DOHH2 (cell line): Measurements from ENCODE around the gene PRKCH.
A peak's percentile ranks its signal among the peaks of the same experiment; 100 is the strongest.

Source experiments
- H3F3A ChIP-seq: fragments of 200-600 bp; sonication (generic), shearing (Covaris generic); 2 replicates; pipeline ENCODE4 v1.6.0; 2016; ENCODE audit warnings: antibody characterized with exemption, mild to moderate bottlenecking; ENCODE audit not compliant: control insufficient read depth, insufficient read depth
- H3K27ac ChIP-seq: fragments of 200-600 bp; sonication (generic); 2 replicates; pipeline ENCODE4 v1.5.1; 2014; ENCODE audit warnings: low read depth, mild to moderate bottlenecking, low read length, moderate library complexity
- H3K27me3 ChIP-seq: fragments of 200-600 bp; sonication (generic); 2 replicates; pipeline ENCODE4 v1.6.1; 2014; ENCODE audit warnings: mild to moderate bottlenecking, low read length, mixed read lengths; ENCODE audit not compliant: control insufficient read depth
- H3K36me3 ChIP-seq: fragments of 200-600 bp; sonication (generic); 2 replicates; pipeline ENCODE4 v1.6.1; 2014; ENCODE audit warnings: mild to moderate bottlenecking, low read length, moderate library complexity, mixed read lengths; ENCODE audit not compliant: control insufficient read depth
- H3K4me1 ChIP-seq: fragments of 200-600 bp; sonication (generic); 2 replicates; pipeline ENCODE4 v1.6.1; 2014; ENCODE audit warnings: mild to moderate bottlenecking, low read length, mixed read lengths; ENCODE audit not compliant: control insufficient read depth
- H3K4me2 ChIP-seq: fragments of 200-600 bp; sonication (generic); 2 replicates; pipeline ENCODE4 v1.6.0; 2014; ENCODE audit warnings: mild to moderate bottlenecking, low read length, moderate library complexity
- H3K4me3 ChIP-seq: fragments of 200-600 bp; sonication (generic); 2 replicates; pipeline ENCODE4 v1.5.1; 2014; ENCODE audit warnings: mild to moderate bottlenecking, low read length, mixed read lengths
- H3K79me2 ChIP-seq: fragments of 200-600 bp; sonication (generic); 2 replicates; pipeline ENCODE4 v1.6.1; 2014; ENCODE audit warnings: mild to moderate bottlenecking, low read length, mixed read lengths; ENCODE audit not compliant: control insufficient read depth
- H3K9me2 ChIP-seq: fragments of 200-600 bp; sonication (generic); replicated peaks from 2 replicates; pipeline ENCODE4 v1.6.1; 2014; ENCODE audit warnings: mild to moderate bottlenecking, low read length, mixed read lengths; ENCODE audit not compliant: control insufficient read depth
- H3K9me3 ChIP-seq: fragments of 200-600 bp; sonication (generic); 2 replicates; pipeline ENCODE4 v1.6.1; 2014; ENCODE audit warnings: antibody characterized with exemption, low read length, mixed read lengths; ENCODE audit not compliant: control insufficient read depth, insufficient read depth
- H4K20me1 ChIP-seq: fragments of 200-600 bp; sonication (generic); 2 replicates; pipeline ENCODE4 v1.6.0; 2014; ENCODE audit warnings: low read depth, mild to moderate bottlenecking, antibody characterized with exemption, low read length, moderate library complexity; ENCODE audit not compliant: control insufficient read depth, insufficient read depth
- EZH2phosphoT487 ChIP-seq: fragments of 200-600 bp; sonication (generic); IDR thresholded peaks from 2 replicates; pipeline ENCODE4 v1.6.1; 2017; ENCODE audit warnings: borderline replicate concordance, mild to moderate bottlenecking, antibody characterized with exemption, low read length, moderate library complexity, mixed read lengths
- TF ChIP-seq, protein P1 (sequence below): fragments of 200-600 bp; sonication (generic); IDR thresholded peaks from one replicate; pipeline ENCODE4 v1.5.1; 2014; ENCODE audit warnings: antibody characterized with exemption, mild to moderate bottlenecking, low read depth, low read length; ENCODE audit not compliant: poor library complexity, severe bottlenecking

Gene PRKCH

DNA sequence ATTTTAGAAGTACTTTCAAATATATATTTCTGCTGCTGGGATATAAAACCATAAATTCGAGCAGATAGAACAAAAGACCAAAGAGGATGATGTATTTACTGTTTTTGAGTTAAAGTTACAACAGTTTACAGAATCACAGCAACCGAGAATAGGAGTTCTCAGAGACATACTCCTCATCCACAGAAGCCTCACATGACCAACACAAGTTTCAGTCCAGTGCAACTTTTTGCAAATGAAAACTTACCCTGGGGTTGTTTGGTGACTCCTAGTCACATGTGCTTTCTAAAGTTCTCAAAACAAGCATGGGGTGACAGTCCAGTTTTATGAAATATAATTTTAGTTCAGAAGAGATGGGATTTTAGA, 117.1 kb downstream of the PRKCH start:
- Histone ChIP-seq H3K27ac (no peak overlapping the region), H3K4me3 (no peak overlapping the region)
- no peak for TF ChIP-seq EZH2phosphoT487
- TF ChIP-seq, protein P1, sequence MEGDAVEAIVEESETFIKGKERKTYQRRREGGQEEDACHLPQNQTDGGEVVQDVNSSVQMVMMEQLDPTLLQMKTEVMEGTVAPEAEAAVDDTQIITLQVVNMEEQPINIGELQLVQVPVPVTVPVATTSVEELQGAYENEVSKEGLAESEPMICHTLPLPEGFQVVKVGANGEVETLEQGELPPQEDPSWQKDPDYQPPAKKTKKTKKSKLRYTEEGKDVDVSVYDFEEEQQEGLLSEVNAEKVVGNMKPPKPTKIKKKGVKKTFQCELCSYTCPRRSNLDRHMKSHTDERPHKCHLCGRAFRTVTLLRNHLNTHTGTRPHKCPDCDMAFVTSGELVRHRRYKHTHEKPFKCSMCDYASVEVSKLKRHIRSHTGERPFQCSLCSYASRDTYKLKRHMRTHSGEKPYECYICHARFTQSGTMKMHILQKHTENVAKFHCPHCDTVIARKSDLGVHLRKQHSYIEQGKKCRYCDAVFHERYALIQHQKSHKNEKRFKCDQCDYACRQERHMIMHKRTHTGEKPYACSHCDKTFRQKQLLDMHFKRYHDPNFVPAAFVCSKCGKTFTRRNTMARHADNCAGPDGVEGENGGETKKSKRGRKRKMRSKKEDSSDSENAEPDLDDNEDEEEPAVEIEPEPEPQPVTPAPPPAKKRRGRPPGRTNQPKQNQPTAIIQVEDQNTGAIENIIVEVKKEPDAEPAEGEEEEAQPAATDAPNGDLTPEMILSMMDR: no peak

DNA sequence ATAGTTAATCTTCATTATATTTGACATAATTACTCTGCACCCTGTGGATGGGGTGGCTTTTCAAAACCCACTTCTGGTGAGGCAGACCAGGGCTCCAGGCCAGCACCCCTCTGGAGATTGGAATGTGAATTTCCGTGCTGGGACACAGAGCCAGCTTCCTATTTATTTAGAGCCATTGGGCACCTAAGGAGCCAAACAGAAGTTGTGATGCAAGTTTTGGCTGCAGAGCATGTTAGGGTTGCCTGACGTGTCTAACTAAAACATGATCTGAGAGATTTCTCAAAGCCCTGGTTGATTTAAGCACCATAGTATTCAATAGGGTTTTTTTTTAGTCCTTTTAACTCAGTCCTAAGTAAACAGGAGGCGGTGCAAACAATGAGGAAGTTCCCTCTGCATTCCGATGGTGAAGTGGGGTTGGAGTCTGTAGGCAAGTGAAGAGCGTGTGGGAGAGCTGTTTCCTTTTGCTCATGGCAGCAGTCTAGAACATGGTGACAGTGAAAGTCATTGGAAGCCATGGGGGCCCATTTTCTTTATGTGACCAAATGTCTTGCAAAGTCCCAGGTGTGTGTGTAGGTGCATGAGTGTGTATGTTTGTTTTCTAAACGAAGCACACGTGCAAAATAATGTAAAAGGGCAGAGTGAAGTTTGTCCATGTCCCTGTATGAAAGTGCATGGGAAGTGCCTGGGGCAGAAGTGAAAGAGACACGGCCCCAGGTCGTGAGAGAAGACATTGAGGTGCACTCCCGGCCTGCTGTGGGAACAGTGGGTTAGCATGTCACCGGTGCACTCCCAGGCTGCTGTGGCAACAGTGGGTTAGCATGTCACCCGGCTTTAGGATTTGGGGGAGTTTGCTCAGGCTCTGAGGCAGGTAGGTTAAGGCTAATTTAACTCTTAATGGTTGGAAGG, 117.7 kb downstream of the PRKCH start:
- no peaks in the 10 kb centered on the region for H3K27me3 ChIP-seq
- H4K20me1 ChIP-seq: no peaks in the 10 kb centered on the region
- H3K4me3 ChIP-seq: no peak overlapping the region
- H3F3A ChIP-seq: no peaks in the 10 kb centered on the region
- H3K4me1 ChIP-seq: peaks cover 10% of the 10 kb centered on the region
- no peaks in the 10 kb centered on the region for H3K9me3 ChIP-seq
- no peaks in the 10 kb centered on the region for H3K9me2 ChIP-seq
- no peak overlapping the region for H3K27ac ChIP-seq
- no peaks in the 10 kb centered on the region for H3K79me2 ChIP-seq
- H3K36me3 ChIP-seq: no peaks in the 10 kb centered on the region
- H3K4me2 ChIP-seq: 0 out of 2 replicates have a peak overlapping the region, but pooled peaks have one; percentile 5
- TF ChIP-seq EZH2phosphoT487: no peak
- TF ChIP-seq, protein P1: no peak

More for the DNA sequence above, 117.1 kb downstream of the PRKCH start:
- no peaks in the 10 kb centered on the region for H3K9me2 ChIP-seq
- H3K36me3 ChIP-seq: no peaks in the 10 kb centered on the region
- H3K4me1 ChIP-seq: 0 out of 2 replicates have a peak, but pooled peaks cover 6% of the 10 kb centered on the region
- no peaks in the 10 kb centered on the region for H3K79me2 ChIP-seq
- no peaks in the 10 kb centered on the region for H4K20me1 ChIP-seq
- no peak overlapping the region for H3K4me2 ChIP-seq
- no peaks in the 10 kb centered on the region for H3F3A ChIP-seq
- H3K9me3 ChIP-seq: no peaks in the 10 kb centered on the region
- no peaks in the 10 kb centered on the region for H3K27me3 ChIP-seq

- Histone ChIP-seq H3K4me1 (peaks cover 13% of the 10 kb centered on the region), H4K20me1 (no peaks in the 10 kb centered on the region), H3K4me3 (no peak overlapping the region), H3K79me2 (no peaks in the 10 kb centered on the region), H3K27ac (no peak overlapping the region), H3K9me2 (no peaks in the 10 kb centered on the region), H3K27me3 (no peaks in the 10 kb centered on the region), H3K9me3 (no peaks in the 10 kb centered on the region), H3K36me3 (no peaks in the 10 kb centered on the region), H3K4me2 (0 out of 2 replicates have a peak overlapping the region, but pooled peaks have one; percentile 5), H3F3A (no peaks in the 10 kb centered on the region)
- TF ChIP-seq EZH2phosphoT487: no peak
- TF ChIP-seq, protein P1: no peak
Measured at GRCh38 chr14:61439779-61440418, 118.5 kb downstream of the PRKCH start.
